Liver (tissue), 2 donors: ENCODE results near the gene CTNNBL1.

ENCODE experiments used
- CTCF ChIP-seq: fragments of 150-350 bp; IDR thresholded peaks from 2 replicates; pipeline ENCODE4 v1.5.1; 2017; ENCODE audit warnings: improper control_type of control experiment, low read depth, low read length; ENCODE audit not compliant: missing input control
- MAX ChIP-seq: IDR thresholded peaks from 2 replicates; pipeline ENCODE4 v1.6.1; 2016; ENCODE audit warnings: antibody characterized with exemption
- donor health status: healthy.

- TF ChIP-seq CTCF, result no peak
- TF ChIP-seq MAX, result no peak
Measured at GRCh38 chr20:37697314-37697713, 3.5 kb downstream of the CTNNBL1 start.
